Trophoblast cell (in vitro differentiated cells and primary cell): ENCODE measurements around the gene SLC38A1.

Experiments
- DNase-seq, 2 donors: peaks; one replicate each; pipeline ENCODE4 v3.0.0-alpha.2; 2016
- H2AFZ ChIP-seq: 2 replicates; pipeline ENCODE4 v1.6.1; 2013; ENCODE audit warnings: low read length, moderate library complexity, mild to moderate bottlenecking; ENCODE audit not compliant: insufficient read depth, poor library complexity
- H2AK5ac ChIP-seq: 2 replicates; pipeline ENCODE4 v1.6.1; 2013; ENCODE audit warnings: mild to moderate bottlenecking, low read length
- H2BK120ac ChIP-seq: 2 replicates; pipeline ENCODE4 v1.6.1; 2013; ENCODE audit warnings: low read length, mild to moderate bottlenecking, moderate library complexity; ENCODE audit not compliant: insufficient read depth, poor library complexity
- H2BK12ac ChIP-seq: 2 replicates; pipeline ENCODE4 v1.6.1; 2013; ENCODE audit warnings: mild to moderate bottlenecking, low read length, moderate library complexity
- H2BK5ac ChIP-seq: 2 replicates; pipeline ENCODE4 v1.6.1; 2013; ENCODE audit warnings: low read length, low read depth, moderate library complexity, mild to moderate bottlenecking; ENCODE audit not compliant: poor library complexity
- H3K14ac ChIP-seq: 2 replicates; pipeline ENCODE4 v1.6.1; 2013; ENCODE audit warnings: mild to moderate bottlenecking, low read length
- H3K18ac ChIP-seq: 2 replicates; pipeline ENCODE4 v1.6.1; 2013; ENCODE audit warnings: mild to moderate bottlenecking, low read length
- H3K23ac ChIP-seq: 2 replicates; pipeline ENCODE4 v1.6.1; 2013; ENCODE audit warnings: low read length
- H3K27ac ChIP-seq: 2 replicates; pipeline ENCODE4 v1.5.1; 2013; ENCODE audit warnings: low read depth, mild to moderate bottlenecking, inconsistent platforms, low read length, moderate library complexity
- H3K27me3 ChIP-seq: 2 replicates; pipeline ENCODE4 v1.6.1; 2013; ENCODE audit warnings: inconsistent platforms, mild to moderate bottlenecking, low read length, moderate library complexity; ENCODE audit not compliant: insufficient read depth
- H3K36me3 ChIP-seq, 2 experiments: 1 replicate in 1 of 2; 2 replicates in 1 of 2; pipeline ENCODE4 v1.6.1; 2013; ENCODE audit warnings: low read length in 2 of 2, mild to moderate bottlenecking in 2 of 2, moderate library complexity in 1 of 2; ENCODE audit not compliant: insufficient read depth in 2 of 2, control insufficient read depth in 1 of 2
- H3K4ac ChIP-seq: 2 replicates; pipeline ENCODE4 v1.6.1; 2013; ENCODE audit warnings: low read depth, mild to moderate bottlenecking, low read length, moderate library complexity
- H3K4me1 ChIP-seq, 2 experiments: 1 replicate in 1 of 2; 2 replicates in 1 of 2; pipeline ENCODE4 v1.6.1; 2013; ENCODE audit warnings: low read length in 2 of 2, mild to moderate bottlenecking in 2 of 2, moderate library complexity in 1 of 2; ENCODE audit not compliant: insufficient read depth in 2 of 2, control insufficient read depth in 1 of 2
- H3K4me2 ChIP-seq: 2 replicates; pipeline ENCODE4 v1.6.1; 2013; ENCODE audit warnings: inconsistent platforms, mild to moderate bottlenecking, low read length, moderate library complexity
- H3K4me3 ChIP-seq: 2 replicates; pipeline ENCODE4 v1.5.1; 2013; ENCODE audit warnings: mild to moderate bottlenecking, low read depth, low read length, inconsistent platforms
- H3K79me1 ChIP-seq: one replicate; pipeline ENCODE4 v1.6.1; 2013; ENCODE audit warnings: low read length
- H3K79me2 ChIP-seq: 2 replicates; pipeline ENCODE4 v1.6.1; 2013; ENCODE audit warnings: low read length, mild to moderate bottlenecking; ENCODE audit not compliant: control insufficient read depth, insufficient read depth, poor library complexity
- H3K9ac ChIP-seq: 2 replicates; pipeline ENCODE4 v1.6.1; 2013; ENCODE audit warnings: mild to moderate bottlenecking, low read length
- H3K9me3 ChIP-seq: 2 replicates; pipeline ENCODE4 v1.6.1; 2013; ENCODE audit warnings: low read depth, mild to moderate bottlenecking, control low read depth, inconsistent platforms, low read length; ENCODE audit not compliant: insufficient read depth
- H4K12ac ChIP-seq: 2 replicates; pipeline ENCODE4 v1.6.1; 2013; ENCODE audit warnings: low read depth, mild to moderate bottlenecking, low read length, moderate library complexity
- H4K8ac ChIP-seq: 2 replicates; pipeline ENCODE4 v1.6.1; 2013; ENCODE audit warnings: low read depth, mild to moderate bottlenecking, low read length, moderate library complexity
- H4K91ac ChIP-seq: one replicate; pipeline ENCODE4 v1.6.1; 2013; ENCODE audit warnings: low read depth, mild to moderate bottlenecking, low read length, moderate library complexity
- WGBS: extraction: QIAGEN DNeasy Blood & Tissue Kit; methylation state at CpG from one replicate; pipeline ENCODE4 v1.1.7; 2013; ENCODE audit warnings: missing lambda C conversion rate; ENCODE audit not compliant: insufficient read length, insufficient coverage; ENCODE audit errors: extremely low coverage; 5-methylcytosine and 5-hydroxymethylcytosine counted together

Gene SLC38A1

GRCh38 chr12:46218322-46219095 lies 50.3 kb downstream of the SLC38A1 start:
- H4K12ac ChIP-seq = peak overlapping the region; percentile 21
- no peak overlapping the region for H2AK5ac ChIP-seq
- peaks cover 11 to 21% of the 10 kb centered on the region in 2 experiments for H3K36me3 ChIP-seq
- peak overlapping the region; percentile 58 for H4K91ac ChIP-seq
- H4K8ac ChIP-seq = peak overlapping the region; percentile 62
- H3K27me3 ChIP-seq = no peaks in the 10 kb centered on the region
- H3K27ac ChIP-seq = peak overlapping the region; percentile 94
- no peak overlapping the region for H3K23ac ChIP-seq
- H2BK12ac ChIP-seq = peak overlapping the region; percentile 20
- H2BK120ac ChIP-seq = peak overlapping the region; percentile 41
- no peak overlapping the region for H2AFZ ChIP-seq
- no peak overlapping the region for H3K9ac ChIP-seq
- no peak overlapping the region for H3K4me3 ChIP-seq
- H3K4ac ChIP-seq = peak overlapping the region; percentile 82
- peak overlapping the region; percentile 78 for H2BK5ac ChIP-seq
- WGBS = no CpG with 5 or more reads among the region's 10 CpGs
- H3K18ac ChIP-seq = peak overlapping the region; percentile 82
- no peaks in the 10 kb centered on the region for H3K9me3 ChIP-seq
- H3K79me2 ChIP-seq = no peaks in the 10 kb centered on the region
- peaks cover 16% of the 10 kb centered on the region for H3K79me1 ChIP-seq
- DNase-seq = peak; percentile 25 to 62
- peaks cover 12 to 33% of the 10 kb centered on the region in 2 experiments for H3K4me1 ChIP-seq
- peak overlapping the region; percentile 9 for H3K4me2 ChIP-seq
- H3K14ac ChIP-seq = peak overlapping the region; percentile 31

GRCh38 chr12:46217541-46218321 lies 51.1 kb downstream of the SLC38A1 start:
- Histone ChIP-seq H2BK120ac (no peak overlapping the region), H3K9ac (no peak overlapping the region), H3K36me3 (peaks cover 9 to 21% of the 10 kb centered on the region in 2 experiments), H3K27me3 (no peaks in the 10 kb centered on the region), H3K27ac (peak overlapping the region; percentile 94), H3K18ac (no peak overlapping the region), H2AFZ (no peak overlapping the region), H3K79me1 (peaks cover 16% of the 10 kb centered on the region), H4K8ac (no peak overlapping the region), H3K23ac (no peak overlapping the region), H2AK5ac (no peak overlapping the region), H2BK12ac (no peak overlapping the region), H3K14ac (no peak overlapping the region), H3K9me3 (no peaks in the 10 kb centered on the region), H4K91ac (no peak overlapping the region), H3K4ac (no peak overlapping the region), H2BK5ac (no peak overlapping the region), H3K4me2 (no peak overlapping the region), H3K79me2 (no peaks in the 10 kb centered on the region), H3K4me3 (no peak overlapping the region), H3K4me1 (peaks cover 12 to 31% of the 10 kb centered on the region in 2 experiments), H4K12ac (no peak overlapping the region)
- WGBS = no CpG with 5 or more reads among the region's 6 CpGs
- peak in 1 of 2 donors; percentile 10 for DNase-seq

DNA sequence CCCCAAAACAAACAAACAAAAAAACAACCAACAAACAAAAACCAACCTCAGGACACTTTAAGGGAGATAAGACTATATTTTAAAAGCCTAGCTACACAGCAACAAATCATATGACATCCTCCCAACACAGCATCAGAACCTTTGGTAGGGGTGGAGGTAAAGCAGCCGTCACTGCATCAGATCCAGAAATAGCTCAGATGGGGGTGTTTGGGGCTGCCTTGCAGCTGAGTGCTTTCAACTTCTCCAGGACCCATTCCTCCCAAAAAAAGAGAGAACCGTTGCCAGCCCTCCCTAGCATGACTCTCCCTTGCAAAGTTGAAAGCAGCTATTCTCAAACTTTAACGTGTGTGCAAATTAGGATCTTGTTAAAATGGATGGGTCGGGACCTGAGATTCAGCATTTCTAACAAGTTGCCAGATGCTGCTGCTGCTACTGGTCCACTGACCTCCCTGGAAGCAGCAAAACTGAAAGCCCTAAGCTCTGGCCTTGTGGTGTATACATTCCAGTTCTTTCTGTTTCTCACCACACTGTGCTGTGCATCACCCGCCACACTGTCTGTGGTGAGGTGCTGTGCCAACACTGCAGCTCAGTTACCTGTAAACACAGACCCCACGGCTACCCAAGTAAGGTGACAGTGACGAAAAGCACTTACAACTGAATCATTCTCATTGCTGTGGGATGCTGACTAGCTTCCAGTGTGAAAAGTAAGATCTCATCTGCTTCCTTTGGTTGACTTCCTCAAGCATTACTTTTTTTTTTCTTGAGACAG lies 54.0 kb downstream of the SLC38A1 start:
- no peaks in the 10 kb centered on the region for H3K27me3 ChIP-seq
- peaks cover 13% of the 10 kb centered on the region for H3K79me1 ChIP-seq
- no peak overlapping the region for H4K12ac ChIP-seq
- H3K9me3 ChIP-seq = no peaks in the 10 kb centered on the region
- H3K14ac ChIP-seq = no peak overlapping the region
- H3K27ac ChIP-seq = peak overlapping the region; percentile 1
- DNase-seq = no peak
- no peak overlapping the region for H3K23ac ChIP-seq
- H2BK12ac ChIP-seq = no peak overlapping the region
- WGBS = no CpG with 5 or more reads among the region's 7 CpGs
- H3K79me2 ChIP-seq = peaks cover 2% of the 10 kb centered on the region
- peaks cover 11 to 37% of the 10 kb centered on the region in 2 experiments for H3K36me3 ChIP-seq
- no peak overlapping the region for H2BK5ac ChIP-seq
- H3K4me1 ChIP-seq = peaks cover 13 to 36% of the 10 kb centered on the region in 2 experiments
- peak overlapping the region; percentile 7 for H3K4ac ChIP-seq
- H2AFZ ChIP-seq = no peak overlapping the region
- H3K18ac ChIP-seq = no peak overlapping the region
- H2AK5ac ChIP-seq = no peak overlapping the region
- H4K8ac ChIP-seq = no peak overlapping the region
- H2BK120ac ChIP-seq = no peak overlapping the region
- no peak overlapping the region for H3K9ac ChIP-seq
- no peak overlapping the region for H3K4me3 ChIP-seq
- H4K91ac ChIP-seq = no peak overlapping the region
- no peak overlapping the region for H3K4me2 ChIP-seq
